Activated gamma-delta T cell (primary cell): ENCODE results near the gene HACL1.
"Not testable (repeated sequence)": the region's sequence is repeated elsewhere in the genome, so short reads cannot be mapped to it uniquely, and the experiment has no call there.

Source experiments
- DNase-seq: peaks from one replicate; lab custom pipeline; 2025; lab: John Stamatoyannopoulos, UW

Gene HACL1

GRCh38 chr3:15579051-15579450 lies 22.3 kb downstream of the HACL1 start:
- no peak for DNase-seq

GRCh38 chr3:15578289-15578867 lies 23.0 kb downstream of the HACL1 start:
- no peak for DNase-seq

- DNase-seq = no peak
These were observed 24.9 kb downstream of the HACL1 start for GRCh38 chr3:15576475-15576874.

- no peak for DNase-seq
These were observed 25.9 kb downstream of the HACL1 start for GRCh38 chr3:15575446-15575845.

GRCh38 chr3:15572138-15572537 lies 29.2 kb downstream of the HACL1 start:
- no peak for DNase-seq

- DNase-seq = no peak
These were observed 38.2 kb downstream of the HACL1 start for GRCh38 chr3:15563190-15563589.

- no peak for DNase-seq
These were observed 38.8 kb downstream of the HACL1 start for GRCh38 chr3:15562560-15562959.

GRCh38 chr3:15558581-15558980 lies 42.8 kb downstream of the HACL1 start:
- no peak for DNase-seq

- DNase-seq = no peak
These were observed 43.8 kb downstream of the HACL1 start for GRCh38 chr3:15557511-15557946.

GRCh38 chr3:15556512-15556911 lies 44.9 kb downstream of the HACL1 start:
- DNase-seq = no peak

GRCh38 chr3:15553749-15554148 lies 47.6 kb downstream of the HACL1 start:
- no peak for DNase-seq

- DNase-seq = no peak
These were observed 49.5 kb downstream of the HACL1 start for GRCh38 chr3:15551902-15552301.

- no peak for DNase-seq
These were observed 51.5 kb downstream of the HACL1 start for GRCh38 chr3:15549846-15550245.

- no peak for DNase-seq
These were observed 58.8 kb downstream of the HACL1 start for GRCh38 chr3:15542614-15543013.

GRCh38 chr3:15541371-15541770 lies 60.0 kb downstream of the HACL1 start:
- no peak for DNase-seq

GRCh38 chr3:15539066-15539465 lies 62.3 kb downstream of the HACL1 start:
- no peak for DNase-seq

- DNase-seq = no peak
These were observed 63.0 kb downstream of the HACL1 start for GRCh38 chr3:15538345-15538744.

GRCh38 chr3:15536856-15537255 lies 64.5 kb downstream of the HACL1 start:
- no peak for DNase-seq

GRCh38 chr3:15535732-15536131 lies 65.6 kb downstream of the HACL1 start:
- no peak for DNase-seq

- DNase-seq = not testable (repeated sequence)
These were observed 68.8 kb downstream of the HACL1 start for GRCh38 chr3:15532614-15533013.

GRCh38 chr3:15531346-15531745 lies 70.0 kb downstream of the HACL1 start:
- DNase-seq = no peak

- no peak for DNase-seq
These were observed 72.4 kb downstream of the HACL1 start for GRCh38 chr3:15528854-15529537.

- no peak for DNase-seq
These were observed 74.3 kb downstream of the HACL1 start for GRCh38 chr3:15527031-15527459.

- no peak for DNase-seq
These were observed 75.6 kb downstream of the HACL1 start for GRCh38 chr3:15525790-15526189.
